LNCAP (cell line): Measurements from ENCODE around the gene HS3ST6.

Source experiments
- CTCF ChIP-seq: fragments of 450-650 bp; IDR thresholded peaks from 2 replicates; pipeline ENCODE4 v1.5.1; 2017; ENCODE audit warnings: mild to moderate bottlenecking

Gene HS3ST6

GRCh38 chr16:1947369-1947670 lies 29.1 kb upstream of the HS3ST6 start:
- TF ChIP-seq CTCF: no peak

GRCh38 chr16:1946495-1947368 lies 28.5 kb upstream of the HS3ST6 start:
- no peak for TF ChIP-seq CTCF

GRCh38 chr16:1945559-1946391 lies 27.6 kb upstream of the HS3ST6 start:
- TF ChIP-seq CTCF: no peak

- TF ChIP-seq CTCF: no peak
These were observed 26.5 kb upstream of the HS3ST6 start for GRCh38 chr16:1944612-1945199.

GRCh38 chr16:1942810-1943726 lies 24.9 kb upstream of the HS3ST6 start, which contains the start of gene MSRB1:
Gene MSRB1 (minus strand): TSS chr16:1943199. CDS start chr16:1943156, 43 bp downstream.
- TF ChIP-seq CTCF: no peak

- TF ChIP-seq CTCF: no peak
These were observed 24.0 kb upstream of the HS3ST6 start for GRCh38 chr16:1942047-1942809.
